Osteoblast (primary cell): ENCODE measurements around the gene HSD17B8. TPM values are rescaled to one million over a fixed set of nuclear protein-coding genes. Genes with fewer than 3 reads are reported as not detected.

Experiments used
- DNase-seq: peaks from one replicate; pipeline ENCODE4 v3.0.0; 2011; ENCODE audit warnings: low spot score, mixed read lengths; ENCODE audit not compliant: insufficient read length; ENCODE audit errors: missing footprints
- H2AFZ ChIP-seq: 2 replicates; pipeline ENCODE4 v1.6.0; 2011; ENCODE audit warnings: mild to moderate bottlenecking, low read length
- H3K27ac ChIP-seq: 2 replicates; pipeline ENCODE4 v1.5.1; 2011; ENCODE audit warnings: mild to moderate bottlenecking, low read depth, low read length, moderate library complexity
- H3K27me3 ChIP-seq: 2 replicates; pipeline ENCODE4 v1.6.0; 2012; ENCODE audit warnings: mild to moderate bottlenecking, control low read depth, inconsistent platforms, low read length, moderate library complexity; ENCODE audit not compliant: insufficient read depth
- H3K36me3 ChIP-seq: 2 replicates; pipeline ENCODE4 v1.5.1; 2011; ENCODE audit warnings: mild to moderate bottlenecking, low read length, control low read depth, moderate library complexity; ENCODE audit not compliant: insufficient read depth
- H3K4me1 ChIP-seq: 2 replicates; pipeline ENCODE4 v1.5.1; 2011; ENCODE audit warnings: mild to moderate bottlenecking, low read length, control low read depth, moderate library complexity; ENCODE audit not compliant: insufficient read depth
- H3K4me2 ChIP-seq: 2 replicates; pipeline ENCODE4 v1.6.0; 2011; ENCODE audit warnings: mild to moderate bottlenecking, low read length; ENCODE audit not compliant: insufficient read depth
- H3K4me3 ChIP-seq: fragments of 200-600 bp; sonication (generic); 3 replicates; pipeline ENCODE4 v1.5.1; 2012; ENCODE audit warnings: mild to moderate bottlenecking, low read length, inconsistent platforms; ENCODE audit not compliant: insufficient read depth
- H3K79me2 ChIP-seq: 2 replicates; pipeline ENCODE4 v1.6.0; 2012; ENCODE audit warnings: mild to moderate bottlenecking, low read length, control low read depth, inconsistent platforms; ENCODE audit not compliant: insufficient read depth
- H3K9me3 ChIP-seq: 2 replicates; pipeline ENCODE4 v1.5.1; 2011; ENCODE audit warnings: low read depth, low read length, control low read depth
- H4K20me1 ChIP-seq: 2 replicates; pipeline ENCODE4 v1.6.0; 2012; ENCODE audit warnings: mild to moderate bottlenecking, low read length, control low read depth; ENCODE audit not compliant: insufficient read depth
- CTCF ChIP-seq: IDR thresholded peaks from 2 replicates; pipeline ENCODE4 v1.5.1; 2011; ENCODE audit warnings: mild to moderate bottlenecking, low read depth, low read length, moderate library complexity; ENCODE audit errors: extremely low read depth
- total RNA-seq: library from RNA; depleted of rRNA; stranded (reverse); fragments of >200 nt; gene quantifications from 2 replicates; pipeline ENCODE4 v1.2.3, GENCODE V29; 2012

HSD17B8 gene
- total RNA-seq, 1 donor = 3.3 TPM

- Histone ChIP-seq H3K36me3 (peaks cover 32% of the 10 kb centered on the region), H3K79me2 (peaks cover 4% of the 10 kb centered on the region), H3K4me3 (peak within 1 kb of the TSS; percentile 56), H3K27ac (no peak within 1 kb of the TSS), H2AFZ (no peak within 1 kb of the TSS), H4K20me1 (peaks cover 28% of the 10 kb centered on the region), H3K9me3 (no peaks in the 10 kb centered on the region), H3K4me2 (peak within 1 kb of the TSS; percentile 71), H3K27me3 (peaks cover 32% of the 10 kb centered on the region), H3K4me1 (no peaks in the 10 kb centered on the region)
- TF ChIP-seq CTCF = no peak
- DNase-seq = no peak
These were observed 12.3 kb upstream of the HSD17B8 start, which contains the start of gene COL11A2 for GRCh38 chr6:33192105-33192646. COL11A2 (minus strand) TSS chr6:33192467; CDS start chr6:33192240, 227 bp downstream.

- no peak for TF ChIP-seq CTCF
- no peak overlapping the region for H2AFZ ChIP-seq
- no peak overlapping the region for H3K27ac ChIP-seq
- peaks cover 9% of the 10 kb centered on the region for H3K79me2 ChIP-seq
- peaks cover 34% of the 10 kb centered on the region for H4K20me1 ChIP-seq
- peaks cover 34% of the 10 kb centered on the region for H3K36me3 ChIP-seq
- peaks cover 5% of the 10 kb centered on the region for H3K4me1 ChIP-seq
- H3K9me3 ChIP-seq = no peaks in the 10 kb centered on the region
- peak overlapping the region; percentile 71 for H3K4me2 ChIP-seq
- peak overlapping the region; percentile 56 for H3K4me3 ChIP-seq
- H3K27me3 ChIP-seq = peaks cover 32% of the 10 kb centered on the region
- DNase-seq = peak; percentile 92
These were observed 11.5 kb upstream of the HSD17B8 start for GRCh38 chr6:33192671-33193602.

DNA sequence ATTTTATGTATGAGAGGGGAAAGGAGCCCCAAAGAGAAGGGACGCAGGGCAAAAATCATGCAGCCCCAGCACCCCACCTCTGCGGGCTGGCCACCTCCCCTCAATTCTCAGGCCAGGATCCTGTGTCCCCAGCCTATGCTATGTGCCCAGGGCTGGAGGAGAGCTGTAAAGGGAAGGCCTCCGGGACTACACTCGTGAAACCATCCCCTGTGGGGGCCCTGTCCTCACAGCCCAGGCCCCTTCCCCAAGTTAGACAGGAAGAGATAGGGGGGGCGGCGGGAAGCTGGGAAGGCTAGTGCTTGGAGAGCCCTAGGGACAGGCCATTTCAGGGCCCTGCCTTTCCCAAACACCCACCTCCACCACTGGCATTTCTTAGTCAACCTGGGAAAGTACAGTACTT lies 10.8 kb upstream of the HSD17B8 start:
- Histone ChIP-seq H4K20me1 (peaks cover 41% of the 10 kb centered on the region), H3K9me3 (no peaks in the 10 kb centered on the region), H3K27me3 (peaks cover 32% of the 10 kb centered on the region), H2AFZ (no peak overlapping the region), H3K36me3 (peaks cover 34% of the 10 kb centered on the region), H3K27ac (no peak overlapping the region), H3K4me3 (no peak overlapping the region), H3K79me2 (peaks cover 15% of the 10 kb centered on the region), H3K4me2 (no peak overlapping the region), H3K4me1 (peaks cover 7% of the 10 kb centered on the region)
- DNase-seq = no peak
- TF ChIP-seq CTCF = no peak

- H2AFZ ChIP-seq = no peak overlapping the region
- peaks cover 23% of the 10 kb centered on the region for H3K79me2 ChIP-seq
- H3K27me3 ChIP-seq = peaks cover 31% of the 10 kb centered on the region
- H3K4me3 ChIP-seq = no peak overlapping the region
- H3K4me1 ChIP-seq = peaks cover 12% of the 10 kb centered on the region
- DNase-seq = no peak
- no peak for TF ChIP-seq CTCF
- no peaks in the 10 kb centered on the region for H3K9me3 ChIP-seq
- H3K27ac ChIP-seq = no peak overlapping the region
- H3K4me2 ChIP-seq = no peak overlapping the region
- H4K20me1 ChIP-seq = peaks cover 44% of the 10 kb centered on the region
- H3K36me3 ChIP-seq = peaks cover 34% of the 10 kb centered on the region
These were observed 9.9 kb upstream of the HSD17B8 start for GRCh38 chr6:33194431-33194979.
